ENCODE results near the gene TRPC6. TPM values are rescaled to one million over a fixed set of nuclear protein-coding genes. Genes with fewer than 3 reads are reported as not detected.

Gene TRPC6
- total and polyA plus RNA-seq, 2 experiments from 2014 or later, result 0.13 to 4.8 TPM

DNA sequence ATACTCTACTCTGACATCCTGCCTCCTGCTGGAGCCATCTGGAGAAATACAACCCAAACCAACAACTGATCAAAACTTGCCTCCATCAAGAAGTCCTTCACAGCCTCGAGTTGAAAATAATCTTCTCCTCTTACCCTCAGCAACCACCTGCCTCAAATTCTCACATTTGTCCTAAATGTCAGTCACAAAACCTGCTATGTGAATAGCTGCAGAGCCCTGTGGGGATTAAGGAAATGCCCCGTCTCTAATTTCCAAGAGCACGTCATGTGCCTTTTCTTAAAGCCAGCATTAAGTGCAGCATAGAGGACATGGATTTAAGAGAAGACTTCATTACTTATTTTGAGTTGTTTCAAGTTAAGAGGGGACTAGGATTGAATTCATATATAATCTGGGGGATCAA, 105.9 kb downstream of the TRPC6 start:
- Histone ChIP-seq H3K4me2 (no peak overlapping the region), H3K4me3 (no peak overlapping the region), H3K79me2 (no peaks in the 10 kb centered on the region), H3K9me2 (replicated peaks; ENCODE audit: insufficient read depth) (no peaks in the 10 kb centered on the region), H2AFZ (no peak overlapping the region), H3K27ac (peak overlapping the region; percentile 31), H4K20me1 (ENCODE audit: insufficient read depth, poor library complexity, severe bottlenecking) (no peaks in the 10 kb centered on the region), H3K36me3 (replicated peaks; ENCODE audit: insufficient read depth, low read depth) (no peaks in the 10 kb centered on the region), H3K4me1 (ENCODE audit: insufficient read depth) (no peaks in the 10 kb centered on the region), H3K9me3 (ENCODE audit: low read depth) (no peaks in the 10 kb centered on the region), H3K27me3 (no peaks in the 10 kb centered on the region)
- DNase-seq (ENCODE audit: low spot score), result no peak
- 86% methylated on average over 3 of the region's 3 CpGs for WGBS (ENCODE audit: low lambda C conversion rate, missing lambda C conversion rate)
- TF ChIP-seq EZH2phosphoT487 (IDR thresholded peaks at IDR 0.05; ENCODE audit: low read depth, severe bottlenecking, unreplicated experiment) (no peak), EZH2 (IDR thresholded peaks at IDR 0.05; ENCODE audit: borderline replicate concordance) (no peak), CTCF (IDR thresholded peaks at IDR 0.05; ENCODE audit: poor library complexity) (no peak)

DNA sequence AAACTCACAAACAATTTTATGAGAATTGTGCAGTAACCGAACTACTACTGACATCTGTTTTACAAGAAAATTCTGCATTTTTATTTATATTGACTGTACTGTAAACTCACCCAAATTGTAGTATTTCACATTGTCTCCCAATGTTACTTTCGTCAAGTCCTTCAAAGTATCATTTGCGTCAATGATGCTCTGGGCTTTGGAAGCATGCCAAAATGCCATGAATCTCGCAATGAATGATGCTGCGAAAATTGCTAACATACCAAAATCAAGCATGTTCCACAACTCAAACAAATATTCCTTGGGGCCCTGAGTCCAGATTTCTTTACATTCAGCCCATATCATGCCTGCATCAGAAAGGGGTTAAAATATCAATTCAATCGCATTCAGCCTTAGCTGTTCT, 107.6 kb downstream of the TRPC6 start:
- Histone ChIP-seq H3K36me3 (replicated peaks; ENCODE audit: insufficient read depth, low read depth) (no peaks in the 10 kb centered on the region), H3K4me2 (no peak overlapping the region), H2AFZ (no peak overlapping the region), H3K27ac (no peak overlapping the region), H3K9me3 (ENCODE audit: low read depth) (no peaks in the 10 kb centered on the region), H3K4me1 (ENCODE audit: insufficient read depth) (no peaks in the 10 kb centered on the region), H3K4me3 (no peak overlapping the region), H3K79me2 (no peaks in the 10 kb centered on the region), H4K20me1 (ENCODE audit: insufficient read depth, poor library complexity, severe bottlenecking) (no peaks in the 10 kb centered on the region), H3K27me3 (no peaks in the 10 kb centered on the region), H3K9me2 (replicated peaks; ENCODE audit: insufficient read depth) (no peaks in the 10 kb centered on the region)
- TF ChIP-seq CTCF (IDR thresholded peaks at IDR 0.05; ENCODE audit: poor library complexity), result no peak
- TF ChIP-seq EZH2 (IDR thresholded peaks at IDR 0.05; ENCODE audit: borderline replicate concordance), result no peak
- no peak for TF ChIP-seq EZH2phosphoT487 (IDR thresholded peaks at IDR 0.05; ENCODE audit: low read depth, severe bottlenecking, unreplicated experiment)
- 77% methylated on average over 6 of the region's 6 CpGs for WGBS (ENCODE audit: low lambda C conversion rate, missing lambda C conversion rate)
- no peak for DNase-seq (ENCODE audit: low spot score)

- no peaks in the 10 kb centered on the region for H4K20me1 ChIP-seq (ENCODE audit: insufficient read depth, poor library complexity, severe bottlenecking)
- no peak overlapping the region for H3K4me3 ChIP-seq
- no peaks in the 10 kb centered on the region for H3K9me2 ChIP-seq (replicated peaks; ENCODE audit: insufficient read depth)
- H3K4me2 ChIP-seq, result no peak overlapping the region
- H3K27ac ChIP-seq, result no peak overlapping the region
- peaks cover 4% of the 10 kb centered on the region for H3K4me1 ChIP-seq (ENCODE audit: insufficient read depth)
- H2AFZ ChIP-seq, result no peak overlapping the region
- no peaks in the 10 kb centered on the region for H3K27me3 ChIP-seq
- no peaks in the 10 kb centered on the region for H3K79me2 ChIP-seq
- WGBS (ENCODE audit: low lambda C conversion rate, missing lambda C conversion rate), result 89% methylated on average over 4 of the region's 4 CpGs
- no peak for DNase-seq (ENCODE audit: low spot score)
- no peaks in the 10 kb centered on the region for H3K36me3 ChIP-seq (replicated peaks; ENCODE audit: insufficient read depth, low read depth)
- H3K9me3 ChIP-seq (ENCODE audit: low read depth), result no peaks in the 10 kb centered on the region
- TF ChIP-seq EZH2 (IDR thresholded peaks at IDR 0.05; ENCODE audit: borderline replicate concordance) (no peak), EZH2phosphoT487 (IDR thresholded peaks at IDR 0.05; ENCODE audit: low read depth, severe bottlenecking, unreplicated experiment) (no peak), CTCF (IDR thresholded peaks at IDR 0.05; ENCODE audit: poor library complexity) (no peak)
Observed at GRCh38 chr11:101475699-101476098, 108.1 kb downstream of the TRPC6 start.

DNA sequence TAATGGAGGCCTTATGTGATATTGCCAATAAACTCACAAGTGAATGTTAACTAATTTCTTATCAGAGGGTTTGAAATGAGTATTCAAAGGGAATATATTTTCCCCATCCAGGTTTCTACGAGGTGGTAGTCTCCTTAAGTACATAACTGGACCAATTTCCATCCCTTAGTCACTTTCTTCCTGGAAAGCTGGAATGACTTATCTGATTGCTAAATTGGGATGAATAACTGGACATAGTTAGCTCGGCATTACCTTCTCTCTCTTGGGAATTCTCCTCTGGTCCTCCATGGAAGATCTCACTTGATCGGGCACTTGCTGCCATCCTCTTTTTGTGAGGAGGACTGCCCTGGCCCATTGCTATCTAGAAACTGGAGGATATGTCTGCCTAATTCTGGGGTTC, 109.1 kb downstream of the TRPC6 start:
- Histone ChIP-seq H3K4me2 (no peak overlapping the region), H3K9me2 (replicated peaks; ENCODE audit: insufficient read depth) (no peaks in the 10 kb centered on the region), H3K27me3 (no peaks in the 10 kb centered on the region), H3K27ac (no peak overlapping the region), H4K20me1 (ENCODE audit: insufficient read depth, poor library complexity, severe bottlenecking) (no peaks in the 10 kb centered on the region), H2AFZ (no peak overlapping the region), H3K79me2 (no peaks in the 10 kb centered on the region), H3K36me3 (replicated peaks; ENCODE audit: insufficient read depth, low read depth) (no peaks in the 10 kb centered on the region), H3K4me3 (no peak overlapping the region), H3K4me1 (ENCODE audit: insufficient read depth) (peaks cover 13% of the 10 kb centered on the region), H3K9me3 (ENCODE audit: low read depth) (no peaks in the 10 kb centered on the region)
- WGBS (ENCODE audit: low lambda C conversion rate, missing lambda C conversion rate), result 89% methylated on average over 3 of the region's 3 CpGs
- TF ChIP-seq EZH2phosphoT487 (IDR thresholded peaks at IDR 0.05; ENCODE audit: low read depth, severe bottlenecking, unreplicated experiment) (no peak), CTCF (IDR thresholded peaks at IDR 0.05; ENCODE audit: poor library complexity) (no peak), EZH2 (IDR thresholded peaks at IDR 0.05; ENCODE audit: borderline replicate concordance) (no peak)
- no peak for DNase-seq (ENCODE audit: low spot score)

Data from hepatocyte (in vitro differentiated cells).